ENCODE results near the gene CLSTN2.

DNA sequence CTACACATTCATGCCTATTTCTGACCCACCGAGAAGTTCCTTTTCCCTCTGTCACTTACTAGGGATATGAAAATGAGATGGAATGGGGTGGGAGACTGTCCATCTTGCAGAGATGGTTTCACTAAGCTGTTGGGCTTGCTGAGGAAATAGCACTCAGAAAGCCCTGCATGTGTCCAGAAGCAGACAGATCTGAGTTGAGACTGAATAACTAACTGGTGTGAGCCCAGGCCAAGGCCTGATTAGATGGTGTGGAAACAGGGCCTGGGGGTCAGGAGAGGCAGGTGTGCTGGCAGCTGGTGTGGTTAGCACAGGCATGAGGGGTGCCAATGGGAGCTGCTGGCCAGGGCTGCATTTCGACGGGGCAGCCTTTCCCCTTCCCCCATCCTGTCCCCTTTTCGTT is 72.1 kb downstream of the CLSTN2 start:
- TF ChIP-seq, protein P1, sequence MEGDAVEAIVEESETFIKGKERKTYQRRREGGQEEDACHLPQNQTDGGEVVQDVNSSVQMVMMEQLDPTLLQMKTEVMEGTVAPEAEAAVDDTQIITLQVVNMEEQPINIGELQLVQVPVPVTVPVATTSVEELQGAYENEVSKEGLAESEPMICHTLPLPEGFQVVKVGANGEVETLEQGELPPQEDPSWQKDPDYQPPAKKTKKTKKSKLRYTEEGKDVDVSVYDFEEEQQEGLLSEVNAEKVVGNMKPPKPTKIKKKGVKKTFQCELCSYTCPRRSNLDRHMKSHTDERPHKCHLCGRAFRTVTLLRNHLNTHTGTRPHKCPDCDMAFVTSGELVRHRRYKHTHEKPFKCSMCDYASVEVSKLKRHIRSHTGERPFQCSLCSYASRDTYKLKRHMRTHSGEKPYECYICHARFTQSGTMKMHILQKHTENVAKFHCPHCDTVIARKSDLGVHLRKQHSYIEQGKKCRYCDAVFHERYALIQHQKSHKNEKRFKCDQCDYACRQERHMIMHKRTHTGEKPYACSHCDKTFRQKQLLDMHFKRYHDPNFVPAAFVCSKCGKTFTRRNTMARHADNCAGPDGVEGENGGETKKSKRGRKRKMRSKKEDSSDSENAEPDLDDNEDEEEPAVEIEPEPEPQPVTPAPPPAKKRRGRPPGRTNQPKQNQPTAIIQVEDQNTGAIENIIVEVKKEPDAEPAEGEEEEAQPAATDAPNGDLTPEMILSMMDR (IDR thresholded peaks at IDR 0.05), result no peak
- TF ChIP-seq EP300 (IDR thresholded peaks at IDR 0.05) (no peak), POLR2A (IDR thresholded peaks at IDR 0.05; ENCODE audit: low read depth) (no peak)

Measured in esophagus muscularis mucosa (tissue), 4 donors.